ENCODE results near the gene RNF144B. TPM values are rescaled to one million over a fixed set of nuclear protein-coding genes. Genes with fewer than 3 reads are reported as not detected.
"Not testable (repeated sequence)": the region's sequence is repeated elsewhere in the genome, so short reads cannot be mapped to it uniquely, and the experiment has no call there.

The RNF144B gene
- total RNA-seq, 1 donor from 2014 or later = 10.2 TPM

DNA sequence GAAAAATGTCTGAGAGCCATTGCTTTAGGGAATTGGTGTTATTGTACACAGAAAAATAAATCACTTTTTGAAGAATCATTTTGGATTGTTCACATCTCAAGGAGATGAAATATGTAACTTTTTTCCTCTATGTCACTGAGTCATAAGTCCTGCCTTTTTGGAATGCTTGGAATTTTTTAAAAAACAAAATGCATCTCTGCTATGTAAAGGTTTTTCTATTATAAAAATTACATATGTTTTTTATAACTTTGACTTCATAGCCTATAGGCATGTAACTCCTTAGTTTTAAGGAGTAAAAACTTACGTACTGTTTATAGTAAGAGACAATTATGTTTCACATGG lies 8.7 kb downstream of the RNF144B start:
- H3K36me3 Mint-ChIP-seq (ENCODE audit: low read depth) = no peaks in the 10 kb centered on the region
- TF ChIP-seq, protein P1, sequence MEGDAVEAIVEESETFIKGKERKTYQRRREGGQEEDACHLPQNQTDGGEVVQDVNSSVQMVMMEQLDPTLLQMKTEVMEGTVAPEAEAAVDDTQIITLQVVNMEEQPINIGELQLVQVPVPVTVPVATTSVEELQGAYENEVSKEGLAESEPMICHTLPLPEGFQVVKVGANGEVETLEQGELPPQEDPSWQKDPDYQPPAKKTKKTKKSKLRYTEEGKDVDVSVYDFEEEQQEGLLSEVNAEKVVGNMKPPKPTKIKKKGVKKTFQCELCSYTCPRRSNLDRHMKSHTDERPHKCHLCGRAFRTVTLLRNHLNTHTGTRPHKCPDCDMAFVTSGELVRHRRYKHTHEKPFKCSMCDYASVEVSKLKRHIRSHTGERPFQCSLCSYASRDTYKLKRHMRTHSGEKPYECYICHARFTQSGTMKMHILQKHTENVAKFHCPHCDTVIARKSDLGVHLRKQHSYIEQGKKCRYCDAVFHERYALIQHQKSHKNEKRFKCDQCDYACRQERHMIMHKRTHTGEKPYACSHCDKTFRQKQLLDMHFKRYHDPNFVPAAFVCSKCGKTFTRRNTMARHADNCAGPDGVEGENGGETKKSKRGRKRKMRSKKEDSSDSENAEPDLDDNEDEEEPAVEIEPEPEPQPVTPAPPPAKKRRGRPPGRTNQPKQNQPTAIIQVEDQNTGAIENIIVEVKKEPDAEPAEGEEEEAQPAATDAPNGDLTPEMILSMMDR (IDR thresholded peaks at IDR 0.05) = no peak
- no peaks in the 10 kb centered on the region for H3K27me3 Mint-ChIP-seq (ENCODE audit: low read depth)
- no peak for DNase-seq (ENCODE audit: low spot score)
- no peaks in the 10 kb centered on the region for H3K9me3 Mint-ChIP-seq (ENCODE audit: low read depth)
- peak overlapping the region; percentile 86 for H3K27ac Mint-ChIP-seq (ENCODE audit: unreplicated experiment)
- peaks cover 54% of the 10 kb centered on the region for H3K4me1 Mint-ChIP-seq (ENCODE audit: low read depth)
- no peak overlapping the region for H3K4me3 Mint-ChIP-seq (ENCODE audit: unreplicated experiment)

DNA sequence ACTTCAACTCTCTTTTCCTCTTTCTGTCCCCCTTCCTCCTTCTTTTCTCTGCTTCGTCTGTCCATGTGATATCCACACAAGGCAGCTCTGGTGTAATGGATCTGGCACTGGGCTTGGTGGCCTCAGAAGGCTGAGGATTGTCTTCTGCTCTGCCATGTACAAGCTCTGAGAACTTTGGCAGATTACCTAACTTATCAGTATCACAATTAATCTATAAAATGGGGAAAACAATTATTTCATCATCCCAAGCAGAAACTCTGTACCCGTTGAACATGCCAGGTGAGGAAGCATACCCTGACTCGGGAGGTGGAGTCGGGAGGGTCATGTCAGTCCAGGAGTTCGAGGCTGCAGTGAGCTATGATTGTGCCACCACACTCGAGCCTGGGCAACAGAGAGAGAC lies 10.6 kb downstream of the RNF144B start:
- Mint-ChIP-seq H3K27ac (ENCODE audit: unreplicated experiment) (peak overlapping the region; percentile 74), H3K4me3 (ENCODE audit: unreplicated experiment) (no peak overlapping the region), H3K9me3 (ENCODE audit: low read depth) (no peaks in the 10 kb centered on the region), H3K4me1 (ENCODE audit: low read depth) (peaks cover 56% of the 10 kb centered on the region), H3K27me3 (ENCODE audit: low read depth) (no peaks in the 10 kb centered on the region), H3K36me3 (ENCODE audit: low read depth) (no peaks in the 10 kb centered on the region)
- DNase-seq (ENCODE audit: low spot score) = no peak
- TF ChIP-seq, protein P1 (IDR thresholded peaks at IDR 0.05) = no peak

DNA sequence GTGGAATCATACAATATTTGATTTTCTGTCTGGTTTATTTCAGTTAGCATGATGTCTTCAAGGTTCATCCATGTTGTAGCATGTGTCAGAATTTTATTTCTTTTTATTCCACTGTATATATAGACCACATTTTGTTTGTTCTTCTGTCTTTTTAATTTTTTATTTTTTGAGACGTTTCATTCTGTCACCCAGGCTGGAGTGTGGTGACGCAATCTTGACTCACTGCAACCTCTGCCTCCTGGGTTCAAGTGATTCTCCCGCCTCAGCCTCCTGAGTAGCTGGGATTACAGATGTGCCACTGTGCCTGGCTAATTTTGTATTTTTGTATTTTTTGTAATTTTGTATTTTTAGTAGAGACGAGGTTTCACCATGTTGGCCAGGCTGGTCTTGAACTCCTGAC lies 11.1 kb downstream of the RNF144B start:
- not testable (repeated sequence) for H3K27me3 Mint-ChIP-seq (ENCODE audit: low read depth); H3K9me3 Mint-ChIP-seq (ENCODE audit: low read depth); H3K27ac Mint-ChIP-seq (ENCODE audit: unreplicated experiment); H3K36me3 Mint-ChIP-seq (ENCODE audit: low read depth); DNase-seq (ENCODE audit: low spot score); H3K4me3 Mint-ChIP-seq (ENCODE audit: unreplicated experiment)
- peaks cover 56% of the 10 kb centered on the region for H3K4me1 Mint-ChIP-seq (ENCODE audit: low read depth)

DNA sequence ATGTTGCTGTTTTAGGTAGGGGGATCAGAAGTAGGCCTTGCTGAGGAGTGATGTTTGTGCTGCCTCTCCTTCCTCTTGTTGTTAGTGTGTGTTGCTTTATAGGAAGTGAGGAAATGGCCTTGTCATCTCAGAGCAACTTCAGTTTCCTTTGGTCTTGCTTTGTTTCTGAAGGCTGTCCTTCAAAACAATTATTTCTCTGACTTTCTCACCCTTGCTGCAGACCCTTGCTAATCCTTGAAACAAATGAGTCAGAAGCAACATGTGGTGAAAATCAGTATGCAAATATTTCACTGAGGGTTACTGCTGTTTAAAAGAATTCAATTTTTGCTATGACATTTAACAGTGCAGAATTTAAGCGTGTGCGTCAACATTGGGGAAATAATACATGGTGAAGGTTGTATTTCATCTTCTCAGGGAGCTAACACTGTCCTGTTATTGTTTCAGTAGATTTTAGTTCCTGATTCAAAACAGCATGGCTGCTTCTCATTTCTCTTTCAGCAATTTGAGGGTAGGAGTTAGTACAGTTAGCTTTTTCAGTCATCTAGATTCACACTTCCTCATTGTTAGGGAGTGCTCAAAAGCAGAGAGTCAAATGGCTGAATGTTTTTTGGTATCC lies 13.8 kb downstream of the RNF144B start:
- Mint-ChIP-seq H3K4me3 (ENCODE audit: unreplicated experiment) (no peak overlapping the region), H3K36me3 (ENCODE audit: low read depth) (no peaks in the 10 kb centered on the region), H3K4me1 (ENCODE audit: low read depth) (peaks cover 41% of the 10 kb centered on the region), H3K9me3 (ENCODE audit: low read depth) (no peaks in the 10 kb centered on the region), H3K27ac (ENCODE audit: unreplicated experiment) (peak overlapping the region; percentile 42), H3K27me3 (ENCODE audit: low read depth) (no peaks in the 10 kb centered on the region)
- TF ChIP-seq, protein P1 (IDR thresholded peaks at IDR 0.05) = no peak
- no peak for DNase-seq (ENCODE audit: low spot score)

DNA sequence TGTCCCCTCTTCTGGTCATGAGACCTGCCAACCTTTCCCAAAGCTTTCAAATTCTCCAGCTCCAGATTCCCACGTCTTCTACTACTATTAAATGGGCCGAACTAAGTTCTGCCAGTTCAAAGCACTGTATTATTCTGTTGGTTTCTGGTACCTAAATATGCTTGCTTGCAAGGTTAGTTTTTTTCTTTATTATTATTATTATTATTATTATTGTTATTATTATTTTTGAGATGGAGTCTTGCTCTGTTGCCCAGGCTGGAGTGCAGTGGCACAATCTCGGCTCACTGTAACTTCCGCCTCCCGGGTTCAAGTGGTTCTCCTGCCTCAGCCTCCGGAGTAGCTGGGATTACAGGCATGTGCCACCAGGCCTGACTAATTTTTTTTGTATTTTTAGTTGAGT lies 17.8 kb downstream of the RNF144B start:
- H3K27ac Mint-ChIP-seq (ENCODE audit: unreplicated experiment) = peak overlapping the region; percentile 30
- H3K36me3 Mint-ChIP-seq (ENCODE audit: low read depth); H3K9me3 Mint-ChIP-seq (ENCODE audit: low read depth); DNase-seq (ENCODE audit: low spot score); H3K4me3 Mint-ChIP-seq (ENCODE audit: unreplicated experiment); H3K27me3 Mint-ChIP-seq (ENCODE audit: low read depth): not testable (repeated sequence)
- peaks cover 25% of the 10 kb centered on the region for H3K4me1 Mint-ChIP-seq (ENCODE audit: low read depth)

DNA sequence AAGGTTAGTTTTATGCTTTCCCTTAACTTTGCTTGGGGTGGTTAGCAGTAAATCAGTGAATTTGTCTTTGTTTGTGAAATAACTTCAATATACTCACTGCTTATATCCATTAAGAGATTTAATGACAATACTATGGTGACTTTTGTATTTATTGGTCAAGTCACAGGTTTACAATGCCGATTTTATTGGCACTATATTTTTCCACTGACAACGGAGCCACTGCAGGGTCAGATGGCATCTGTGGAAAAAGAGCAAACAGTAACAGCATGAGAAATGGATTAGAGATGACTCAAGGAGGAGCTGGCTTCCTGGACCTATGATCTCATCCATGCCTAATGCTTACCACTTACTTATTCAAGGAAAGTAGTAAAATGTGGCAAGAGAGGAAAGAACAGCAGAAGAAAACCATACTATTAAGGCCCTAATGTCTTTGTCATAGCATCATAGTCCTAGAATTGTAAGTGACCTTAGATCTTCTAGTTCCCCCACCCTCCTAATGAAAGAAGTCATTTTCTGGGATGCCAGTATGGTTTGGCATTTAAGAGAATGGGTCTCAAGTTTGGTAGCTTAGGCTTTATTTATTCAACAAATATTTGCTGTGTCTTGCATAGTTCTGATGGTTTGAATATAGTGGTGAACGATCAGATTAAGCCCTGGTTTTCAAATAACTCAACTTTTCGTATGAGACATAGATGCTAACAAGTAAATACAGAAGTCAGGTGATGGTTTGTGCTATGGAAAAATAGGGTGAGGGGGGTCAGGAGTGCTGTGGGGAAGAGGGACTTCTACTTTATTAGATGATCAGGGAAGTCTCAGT lies 18.5 kb downstream of the RNF144B start:
- Mint-ChIP-seq H3K27me3 (ENCODE audit: low read depth) (no peaks in the 10 kb centered on the region), H3K27ac (ENCODE audit: unreplicated experiment) (peak overlapping the region; percentile 30), H3K36me3 (ENCODE audit: low read depth) (peaks cover 2% of the 10 kb centered on the region), H3K4me1 (ENCODE audit: low read depth) (peaks cover 28% of the 10 kb centered on the region), H3K4me3 (ENCODE audit: unreplicated experiment) (no peak overlapping the region), H3K9me3 (ENCODE audit: low read depth) (peaks cover 2% of the 10 kb centered on the region)
- no peak for DNase-seq (ENCODE audit: low spot score)
- TF ChIP-seq, protein P1 (IDR thresholded peaks at IDR 0.05) = no peak

Measured in chondrocyte (in vitro differentiated cells).